SW480 (cell line): ENCODE measurements around the gene SPOCK2.

Experiments
- DNase-seq: peaks from one replicate; pipeline ENCODE4 v3.0.0-alpha.2; 2016; ENCODE audit warnings: low spot score

SPOCK2 gene

DNA sequence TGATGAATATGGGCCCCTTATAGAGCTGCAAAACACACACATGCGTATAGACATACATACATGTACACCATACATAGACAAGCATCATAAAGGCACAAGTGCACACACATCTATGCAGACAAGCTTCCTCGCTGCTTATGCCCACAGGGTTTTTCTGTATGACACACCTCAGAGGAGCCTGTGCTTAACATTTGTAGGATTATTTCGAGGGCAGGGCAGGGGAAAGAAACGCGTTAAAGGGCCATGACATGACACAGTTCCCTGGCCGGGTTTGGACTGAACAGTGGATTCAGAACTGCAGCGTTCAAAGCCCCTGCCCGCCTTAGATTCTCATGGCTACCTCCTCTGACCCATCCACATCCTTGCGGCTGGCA lies 79.3 kb downstream of the SPOCK2 start:
- DNase-seq = no peak
